Keratinocyte (primary cell): ENCODE measurements around the gene LIPN. TPM values are rescaled to one million over a fixed set of nuclear protein-coding genes. Genes with fewer than 3 reads are reported as not detected.

ENCODE experiments used
- DNase-seq: peaks from one replicate; pipeline ENCODE4 v3.0.0-alpha.2; 2011; ENCODE audit warnings: low read depth, missing footprints, low spot score
- FAIRE-seq: peaks from 2 replicates; lab custom pipeline; 2011; peaks lifted over from hg19 to GRCh38; lab: Jason Lieb, UNC
- H2AFZ ChIP-seq: 2 replicates; pipeline ENCODE4 v1.6.0; 2012; ENCODE audit warnings: low read length, control low read depth, inconsistent platforms; ENCODE audit not compliant: control insufficient read depth
- H3K27ac ChIP-seq: 2 replicates; pipeline ENCODE4 v1.5.1; 2011; ENCODE audit warnings: low read length; ENCODE audit not compliant: control insufficient read depth, insufficient read depth
- H3K27me3 ChIP-seq: 3 replicates; pipeline ENCODE4 v1.6.0; 2011; ENCODE audit warnings: low read length; ENCODE audit not compliant: control insufficient read depth, insufficient read depth; ENCODE audit errors: extremely low read depth
- H3K36me3 ChIP-seq, 2 experiments: 2 replicates in 1 of 2; 3 replicates in 1 of 2; pipeline ENCODE4 v1.5.1; 2011; ENCODE audit warnings: low read length in 2 of 2, mild to moderate bottlenecking in 1 of 2; ENCODE audit not compliant: control insufficient read depth in 2 of 2, insufficient read depth in 2 of 2; ENCODE audit errors: extremely low read depth in 1 of 2
- H3K4me1 ChIP-seq: 3 replicates; pipeline ENCODE4 v1.5.1; 2011; ENCODE audit warnings: low read length; ENCODE audit not compliant: control insufficient read depth, insufficient read depth; ENCODE audit errors: extremely low read depth
- H3K4me2 ChIP-seq: 3 replicates; pipeline ENCODE4 v1.6.0; 2011; ENCODE audit warnings: low read depth, low read length; ENCODE audit not compliant: control insufficient read depth, insufficient read depth; ENCODE audit errors: extremely low read depth
- H3K4me3 ChIP-seq, 3 experiments: fragments of 200-600 bp in 1 of 3; sonication (generic) in 1 of 3; 2 replicates in 2 of 3; 3 replicates in 1 of 3; pipeline ENCODE4 v1.5.1; 2011 to 2016; ENCODE audit warnings: low read length in 3 of 3, mild to moderate bottlenecking in 3 of 3, control low read depth in 2 of 3, inconsistent platforms in 1 of 3, low read depth in 1 of 3, mixed read lengths in 1 of 3, mixed run types in 1 of 3, moderate library complexity in 1 of 3; ENCODE audit not compliant: control insufficient read depth in 2 of 3, insufficient read depth in 2 of 3; ENCODE audit errors: extremely low read depth in 1 of 3
- H3K79me2 ChIP-seq: 2 replicates; pipeline ENCODE4 v1.6.0; 2012; ENCODE audit warnings: low read length; ENCODE audit not compliant: control insufficient read depth, insufficient read depth
- H3K9ac ChIP-seq: 3 replicates; pipeline ENCODE4 v1.6.0; 2011; ENCODE audit warnings: low read length; ENCODE audit not compliant: control insufficient read depth, insufficient read depth; ENCODE audit errors: extremely low read depth
- H3K9me1 ChIP-seq: 3 replicates; pipeline ENCODE4 v1.6.0; 2011; ENCODE audit warnings: low read length; ENCODE audit not compliant: control insufficient read depth, insufficient read depth; ENCODE audit errors: extremely low read depth
- H3K9me3 ChIP-seq: 2 replicates; pipeline ENCODE4 v1.5.1; 2012; ENCODE audit warnings: low read depth, low read length; ENCODE audit not compliant: control insufficient read depth
- H4K20me1 ChIP-seq: 3 replicates; pipeline ENCODE4 v1.6.0; 2011; ENCODE audit warnings: low read length; ENCODE audit not compliant: control insufficient read depth, insufficient read depth; ENCODE audit errors: extremely low read depth
- CTCF ChIP-seq, 3 experiments: IDR thresholded peaks in 1 of 3; conservative IDR thresholded peaks in 1 of 3; optimal IDR thresholded peaks in 1 of 3; 2 replicates in 2 of 3; 3 replicates in 1 of 3; pipeline versions ENCODE3 to v1.5.1; 2011; ENCODE audit warnings: low read length in 3 of 3, mild to moderate bottlenecking in 3 of 3, moderate library complexity in 2 of 3, control low read depth in 1 of 3, inconsistent platforms in 1 of 3; ENCODE audit not compliant: insufficient read depth in 2 of 3; ENCODE audit errors: extremely low read depth in 1 of 3
- EZH2 ChIP-seq: IDR thresholded peaks from one replicate; pipeline ENCODE4 v1.6.1; 2012; ENCODE audit warnings: inconsistent platforms, mild to moderate bottlenecking, low read length, moderate library complexity
- dilution Hi-C: fragments of 300-500 bp; cut with MboI; formaldehyde crosslinking; loops from one replicate; pipeline ENCODE4 v1.7.0; 2020; ENCODE audit warnings: low sequenced_read_pairs; ENCODE audit not compliant: extremely low pct_ligation_motif_present
- polyA minus RNA-seq, 3 experiments: library from RNA; depleted of rRNA, polyadenylated mRNA; stranded (reverse); fragments of >200 nt; gene quantifications; 1 replicate in 1 of 3; 2 replicates in 1 of 3; 3 replicates in 1 of 3; pipeline ENCODE4 v1.2.3, GENCODE V29; 2011
- polyA plus RNA-seq, 5 experiments: library from polyadenylated mRNA; depleted of rRNA in 3 of 5; stranded (reverse) in 3 of 5; stranded (forward) in 1 of 5; unstranded in 1 of 5; fragments of >200 nt; gene quantifications; 1 replicate in 1 of 5; 2 replicates in 3 of 5; 3 replicates in 1 of 5; pipeline versions ENCODE4 v1.2.1 to v1.2.3, GENCODE V29; 2011 to 2012; ENCODE audit warnings: missing spikeins in 2 of 5, low read depth in 1 of 5, low replicate concordance in 1 of 5

The LIPN gene
- polyA plus RNA-seq (0.20 to 0.30 TPM in 2 of 3 replicates, not detected in the other), polyA minus RNA-seq (0.16 TPM in 1 of 3 replicates, not detected in the others)
- polyA plus RNA-seq (2011; ENCODE audit: low read depth), result 5.4 TPM
- 0.07 TPM in 1 of 2 replicates, not detected in the other for polyA plus RNA-seq (2011; cell fraction: cytosol; rRNA removed)
- polyA plus RNA-seq (2011; cell fraction: nucleus; rRNA removed), result 0.17 TPM in 1 of 2 replicates, not detected in the other
- 7.0 TPM in 1 of 2 replicates, not detected in the other for polyA plus RNA-seq (2012; ENCODE audit: low replicate concordance)
- not detected for polyA minus RNA-seq (2011; cell fraction: cytosol; rRNA and poly(A)+ RNA removed)
- polyA minus RNA-seq (2011; cell fraction: nucleus; rRNA and poly(A)+ RNA removed), result not detected in 2 replicates

GRCh38 chr10:88759366-88760101, at the start of gene LIPN:
Gene LIPN, plus strand, starts transcription at chr10:88760020. Its CDS starts 1,386 bp downstream, at chr10:88761406.
- H3K4me3 ChIP-seq, result no peak within 1 kb of the TSS
- H3K79me2 ChIP-seq, result no peaks in the 10 kb centered on the region
- dilution Hi-C loops, result no loop called here
- no peaks in the 10 kb centered on the region for H3K36me3 ChIP-seq
- no peak within 1 kb of the TSS for H3K4me2 ChIP-seq
- no peak within 1 kb of the TSS for H3K27ac ChIP-seq
- H3K9me3 ChIP-seq, result no peaks in the 10 kb centered on the region
- peaks cover 3% of the 10 kb centered on the region for H3K4me1 ChIP-seq
- no peak for TF ChIP-seq CTCF (optimal IDR thresholded peaks at IDR 0.05 in 1 of 3, IDR thresholded peaks at IDR 0.05 in 1 of 3, conservative IDR thresholded peaks at IDR 0.05 in 1 of 3; ENCODE audit: extremely low read depth in 1 of 3, insufficient read depth in 2 of 3, low read length in 3 of 3)
- no peak for TF ChIP-seq EZH2
- no peaks in the 10 kb centered on the region for H3K9me1 ChIP-seq
- no peaks in the 10 kb centered on the region for H4K20me1 ChIP-seq
- no peaks in the 10 kb centered on the region for H3K27me3 ChIP-seq
- no peak for DNase-seq
- peak; percentile 13 for FAIRE-seq
- no peak within 1 kb of the TSS for H3K9ac ChIP-seq
- H2AFZ ChIP-seq, result no peak within 1 kb of the TSS

GRCh38 chr10:88715517-88715916, 44.3 kb upstream of the LIPN start:
- TF ChIP-seq EZH2, result no peak
- no peak for TF ChIP-seq CTCF (optimal IDR thresholded peaks at IDR 0.05 in 1 of 3, IDR thresholded peaks at IDR 0.05 in 1 of 3, conservative IDR thresholded peaks at IDR 0.05 in 1 of 3; ENCODE audit: extremely low read depth in 1 of 3, insufficient read depth in 2 of 3, low read length in 3 of 3)
- H3K27me3 ChIP-seq, result no peaks in the 10 kb centered on the region
- H3K9me3 ChIP-seq, result no peaks in the 10 kb centered on the region
- H3K4me1 ChIP-seq, result no peaks in the 10 kb centered on the region
- no peaks in the 10 kb centered on the region for H3K79me2 ChIP-seq
- no peak overlapping the region for H3K4me2 ChIP-seq
- no peak overlapping the region for H2AFZ ChIP-seq
- H4K20me1 ChIP-seq, result no peaks in the 10 kb centered on the region
- no peak overlapping the region for H3K27ac ChIP-seq
- no peaks in the 10 kb centered on the region for H3K36me3 ChIP-seq
- H3K9me1 ChIP-seq, result no peaks in the 10 kb centered on the region
- dilution Hi-C loops, result no loop called here
- DNase-seq (no peak), FAIRE-seq (no peak)
- no peak overlapping the region for H3K9ac ChIP-seq
- H3K4me3 ChIP-seq, result no peak overlapping the region
